RWPE2 (cell line): ENCODE measurements around the gene CARD8.
A peak's percentile ranks its signal among the peaks of the same experiment; 100 is the strongest.
"Not testable (repeated sequence)": the region's sequence is repeated elsewhere in the genome, so short reads cannot be mapped to it uniquely, and the experiment has no call there.

ENCODE experiments used
- ATAC-seq: fragments of 200-7000 bp; cut with Tn5 transposase; 3 replicates; pipeline ENCODE4 v1.9.1; 2021; ENCODE audit warnings: low read depth
- DNase-seq: peaks from one replicate; pipeline ENCODE4 v3.0.0-alpha.2; 2020; ENCODE audit warnings: low spot score
- H3K27ac ChIP-seq: fragments of 450-650 bp; 2 replicates; pipeline ENCODE4 v1.5.1; 2017; ENCODE audit warnings: mild to moderate bottlenecking; ENCODE audit not compliant: poor library complexity, severe bottlenecking
- H3K27me3 ChIP-seq: fragments of 250-450 bp; sonication (Bioruptor Pico); 2 replicates; pipeline ENCODE4 v1.5.1; 2021; ENCODE audit warnings: mild to moderate bottlenecking, moderate library complexity; ENCODE audit not compliant: insufficient read depth, poor library complexity, severe bottlenecking
- H3K36me3 ChIP-seq: fragments of 250-450 bp; sonication (Bioruptor Pico); 2 replicates; pipeline ENCODE4 v1.5.1; 2020; ENCODE audit warnings: low read depth, mild to moderate bottlenecking, moderate library complexity
- H3K4me1 ChIP-seq: fragments of 250-450 bp; sonication (Bioruptor Pico); 2 replicates; pipeline ENCODE4 v1.5.1; 2021; ENCODE audit warnings: mild to moderate bottlenecking, moderate library complexity; ENCODE audit not compliant: insufficient read depth, poor library complexity, severe bottlenecking
- H3K4me3 ChIP-seq: fragments of 250-450 bp; sonication (Bioruptor Pico); 2 replicates; pipeline ENCODE4 v1.5.1; 2021; ENCODE audit warnings: mild to moderate bottlenecking, moderate library complexity; ENCODE audit not compliant: severe bottlenecking
- H3K9me3 ChIP-seq: fragments of 250-450 bp; sonication (Bioruptor Pico); 2 replicates; pipeline ENCODE4 v1.5.1; 2021; ENCODE audit warnings: mild to moderate bottlenecking, moderate library complexity; ENCODE audit not compliant: severe bottlenecking
- TF ChIP-seq, protein P1 (sequence below): fragments of 450-650 bp; IDR thresholded peaks from one replicate; pipeline ENCODE4 v1.5.1; 2017; ENCODE audit warnings: mild to moderate bottlenecking, moderate library complexity; ENCODE audit not compliant: poor library complexity, severe bottlenecking

CARD8 gene

DNA sequence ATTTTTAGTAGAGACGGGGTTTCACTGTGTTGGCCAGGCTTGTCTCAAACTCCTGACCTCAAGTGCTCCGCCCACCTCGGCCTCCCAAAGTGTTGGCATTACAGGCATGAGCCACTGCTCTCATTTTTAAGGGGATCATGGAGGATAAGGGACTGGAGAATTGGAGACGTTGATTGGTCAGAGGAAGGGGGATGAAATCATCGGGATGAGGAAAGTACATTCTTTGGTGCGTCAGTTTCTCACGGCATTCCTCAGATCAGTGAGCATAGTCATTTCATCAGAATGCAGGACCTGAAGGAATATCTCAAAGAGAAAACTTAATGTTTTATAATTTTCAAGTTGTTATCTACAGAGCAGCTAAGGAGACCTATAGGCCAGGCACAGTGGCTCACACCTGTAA lies 28.2 kb upstream of the CARD8 start:
- Histone ChIP-seq H3K4me1 (no peaks in the 10 kb centered on the region), H3K27me3 (no peaks in the 10 kb centered on the region), H3K36me3 (peaks cover 29% of the 10 kb centered on the region), H3K9me3 (no peaks in the 10 kb centered on the region), H3K27ac (no peak overlapping the region), H3K4me3 (no peak overlapping the region)
- TF ChIP-seq, protein P1, sequence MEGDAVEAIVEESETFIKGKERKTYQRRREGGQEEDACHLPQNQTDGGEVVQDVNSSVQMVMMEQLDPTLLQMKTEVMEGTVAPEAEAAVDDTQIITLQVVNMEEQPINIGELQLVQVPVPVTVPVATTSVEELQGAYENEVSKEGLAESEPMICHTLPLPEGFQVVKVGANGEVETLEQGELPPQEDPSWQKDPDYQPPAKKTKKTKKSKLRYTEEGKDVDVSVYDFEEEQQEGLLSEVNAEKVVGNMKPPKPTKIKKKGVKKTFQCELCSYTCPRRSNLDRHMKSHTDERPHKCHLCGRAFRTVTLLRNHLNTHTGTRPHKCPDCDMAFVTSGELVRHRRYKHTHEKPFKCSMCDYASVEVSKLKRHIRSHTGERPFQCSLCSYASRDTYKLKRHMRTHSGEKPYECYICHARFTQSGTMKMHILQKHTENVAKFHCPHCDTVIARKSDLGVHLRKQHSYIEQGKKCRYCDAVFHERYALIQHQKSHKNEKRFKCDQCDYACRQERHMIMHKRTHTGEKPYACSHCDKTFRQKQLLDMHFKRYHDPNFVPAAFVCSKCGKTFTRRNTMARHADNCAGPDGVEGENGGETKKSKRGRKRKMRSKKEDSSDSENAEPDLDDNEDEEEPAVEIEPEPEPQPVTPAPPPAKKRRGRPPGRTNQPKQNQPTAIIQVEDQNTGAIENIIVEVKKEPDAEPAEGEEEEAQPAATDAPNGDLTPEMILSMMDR = no peak
- DNase-seq = no peak
- no peak for ATAC-seq

DNA sequence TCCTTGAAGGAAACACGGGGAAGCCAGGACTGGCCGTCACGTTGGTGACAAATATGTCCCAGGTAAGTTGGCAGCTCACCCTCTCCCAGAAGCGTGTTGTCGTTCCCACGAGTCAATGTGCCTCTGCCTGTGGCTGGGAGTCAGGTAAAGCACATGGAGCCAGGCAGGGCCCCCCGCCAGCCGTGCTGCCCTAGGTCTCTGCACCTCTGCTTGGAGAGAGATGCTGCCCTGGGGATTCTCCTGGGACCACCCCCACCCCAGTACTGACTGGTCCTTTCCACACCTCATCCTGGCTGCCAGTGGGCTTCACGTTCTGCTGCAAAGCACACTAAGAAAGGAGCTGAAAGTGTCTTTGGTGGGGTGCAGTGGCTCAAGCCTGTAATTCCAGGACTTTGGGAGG lies 24.0 kb upstream of the CARD8 start:
- Histone ChIP-seq H3K4me1 (no peaks in the 10 kb centered on the region), H3K4me3 (no peak overlapping the region), H3K9me3 (no peaks in the 10 kb centered on the region), H3K27ac (no peak overlapping the region), H3K27me3 (no peaks in the 10 kb centered on the region), H3K36me3 (peaks cover 20% of the 10 kb centered on the region)
- no peak for ATAC-seq
- DNase-seq = no peak
- TF ChIP-seq, protein P1 = no peak

DNA sequence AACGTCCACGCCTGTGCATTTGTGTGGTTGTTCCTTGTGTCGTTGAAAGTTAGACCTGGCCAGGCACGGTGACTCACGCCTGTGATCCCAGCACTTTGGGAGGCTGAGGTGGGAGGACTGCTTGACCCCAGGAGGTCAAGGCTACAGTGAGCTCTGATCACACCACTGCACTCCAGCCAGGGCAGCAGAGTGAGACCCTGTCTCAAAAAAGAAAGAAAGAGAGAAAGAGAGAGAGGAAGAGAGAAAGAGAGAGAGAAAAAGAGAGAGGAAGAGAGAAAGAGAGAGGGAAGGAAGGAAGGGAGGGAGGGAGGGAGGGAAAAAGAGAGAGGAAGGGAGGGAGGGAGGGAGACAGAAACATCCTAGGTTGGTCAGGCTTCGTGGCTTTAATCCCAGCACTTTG lies 19.2 kb upstream of the CARD8 start:
- ATAC-seq = no peak
- Histone ChIP-seq H3K27ac (no peak overlapping the region), H3K27me3 (no peaks in the 10 kb centered on the region), H3K36me3 (peaks cover 3% of the 10 kb centered on the region; the same call in 1 of the 2 replicates), H3K9me3 (no peaks in the 10 kb centered on the region), H3K4me1 (peaks cover 14% of the 10 kb centered on the region), H3K4me3 (no peak overlapping the region)
- TF ChIP-seq, protein P1 = no peak
- no peak for DNase-seq

DNA sequence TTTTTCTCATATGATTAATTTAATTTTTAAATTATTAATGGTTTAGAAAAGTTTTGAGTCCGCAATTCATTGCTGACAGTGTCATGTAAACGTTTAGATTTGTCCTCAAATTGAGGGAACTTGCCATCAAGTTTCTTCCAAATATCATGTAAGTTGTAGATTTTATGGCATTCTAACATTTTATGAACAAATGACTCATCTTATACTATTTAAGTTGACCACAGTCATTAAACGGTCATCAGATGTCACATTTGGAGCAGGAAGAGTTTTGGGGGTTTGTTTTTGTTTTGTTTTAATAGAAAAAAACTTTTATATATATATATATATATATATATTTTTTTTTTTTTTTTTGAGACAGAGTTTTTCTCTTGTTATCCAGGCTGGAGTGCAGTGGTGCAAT lies 18.5 kb upstream of the CARD8 start:
- Histone ChIP-seq H3K36me3 (peaks cover 3% of the 10 kb centered on the region; the same call in 1 of the 2 replicates), H3K4me1 (peaks cover 14% of the 10 kb centered on the region), H3K27me3 (no peaks in the 10 kb centered on the region), H3K9me3 (no peaks in the 10 kb centered on the region), H3K4me3 (no peak overlapping the region), H3K27ac (no peak overlapping the region)
- DNase-seq = no peak
- TF ChIP-seq, protein P1 = no peak
- no peak for ATAC-seq

DNA sequence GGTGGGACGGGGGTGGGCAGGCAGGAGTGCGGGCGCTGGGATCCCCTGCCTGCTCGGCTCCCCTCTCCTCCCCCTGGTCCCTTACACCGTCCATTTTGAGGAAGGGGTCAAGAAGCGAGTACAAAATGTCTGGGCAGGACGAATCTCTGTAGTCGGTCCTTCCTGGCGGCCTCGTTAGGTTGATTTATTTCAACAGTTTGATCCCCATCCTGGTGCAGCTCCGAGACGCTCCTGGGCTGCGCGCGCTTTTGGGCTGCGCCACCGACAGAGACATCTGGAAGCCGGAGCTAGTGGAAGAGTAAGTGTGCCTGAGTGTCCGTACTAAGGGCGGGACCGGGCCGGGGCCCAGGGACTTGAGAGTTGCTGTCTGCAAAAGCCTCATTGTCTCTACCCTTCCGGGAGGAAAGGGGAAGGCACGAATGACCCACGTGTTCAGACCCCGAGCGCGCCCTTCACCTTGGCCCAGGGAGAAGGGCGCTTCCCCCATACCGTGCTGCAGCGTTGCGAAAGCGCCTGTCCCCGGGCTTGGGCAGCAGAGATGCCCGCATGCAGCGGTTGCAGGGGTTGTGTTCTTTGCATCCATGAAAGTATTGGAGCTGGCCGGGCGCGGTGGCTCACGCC lies 15.9 kb upstream of the CARD8 start:
- TF ChIP-seq, protein P1 = peak; percentile 33
- ATAC-seq (peak; percentile 69), DNase-seq (no peak)
- Histone ChIP-seq H3K4me3 (peak overlapping the region; percentile 27), H3K36me3 (peaks cover 3% of the 10 kb centered on the region; the same call in 1 of the 2 replicates), H3K4me1 (peaks cover 14% of the 10 kb centered on the region), H3K27me3 (no peaks in the 10 kb centered on the region), H3K27ac (peak overlapping the region; percentile 21), H3K9me3 (no peaks in the 10 kb centered on the region)

DNA sequence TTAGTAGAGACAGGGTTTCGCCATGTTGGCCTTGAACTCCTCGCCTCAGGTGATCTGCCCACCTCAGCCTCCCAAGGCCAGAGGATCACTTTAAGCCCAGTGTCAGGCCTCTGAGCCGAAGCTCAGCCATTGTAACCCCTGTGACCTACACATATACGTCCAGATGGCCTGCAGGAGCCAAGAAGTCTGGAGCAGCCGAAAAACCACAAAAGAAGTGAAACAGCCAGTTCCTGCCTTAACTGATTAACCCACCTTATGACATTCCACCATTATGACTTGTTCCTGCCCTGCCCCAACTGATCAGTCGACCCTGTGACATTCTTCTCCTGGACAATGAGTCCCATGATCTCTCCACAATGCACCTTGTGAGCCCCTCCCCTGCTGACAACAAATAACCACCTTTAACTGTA lies 13.9 kb upstream of the CARD8 start:
- not testable (repeated sequence) for ATAC-seq, H3K27me3 ChIP-seq, H3K9me3 ChIP-seq, H3K4me3 ChIP-seq, H3K27ac ChIP-seq, DNase-seq, H3K36me3 ChIP-seq
- peaks cover 14% of the 10 kb centered on the region for H3K4me1 ChIP-seq

DNA sequence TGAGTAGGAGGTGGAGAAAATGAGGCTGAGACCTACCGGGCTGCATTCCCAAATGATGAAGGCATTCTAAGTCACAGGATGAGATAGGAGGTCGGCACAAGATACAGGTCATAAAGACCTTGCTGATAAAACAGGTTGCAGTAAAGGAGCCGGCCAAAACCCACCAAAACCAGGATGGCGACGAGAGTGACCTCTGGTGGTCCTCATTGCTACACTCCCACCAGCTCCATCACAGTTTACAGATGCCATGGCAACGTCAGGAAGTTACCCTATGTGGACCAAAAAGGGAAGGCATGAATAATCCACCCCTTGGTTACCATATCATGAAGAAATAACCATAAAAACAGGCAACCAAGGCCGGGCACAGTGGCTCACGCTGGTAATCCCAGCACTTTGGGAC lies 9.6 kb upstream of the CARD8 start:
- H3K4me3 ChIP-seq, H3K27me3 ChIP-seq, H3K27ac ChIP-seq, H3K4me1 ChIP-seq, H3K36me3 ChIP-seq, DNase-seq, H3K9me3 ChIP-seq, ATAC-seq: not testable (repeated sequence)
